GM23338 (cell line): ENCODE data around the gene COPE. TPM values are rescaled to one million over a fixed set of nuclear protein-coding genes. Genes with fewer than 3 reads are reported as not detected.
A peak's percentile ranks its signal among the peaks of the same experiment; 100 is the strongest.

Experiments used
- ATAC-seq: fragments of 200-7000 bp; cut with Tn5 transposase; 3 replicates; pipeline ENCODE4 v1.9.1; 2020
- DNase-seq: peaks from one replicate; pipeline ENCODE4 v3.0.0-alpha.2; 2015; ENCODE audit warnings: low spot score
- H2AFZ ChIP-seq: fragments of 200-600 bp; sonication (generic); 2 replicates; pipeline ENCODE4 v1.8.0; 2016; ENCODE audit warnings: antibody characterized with exemption, mild to moderate bottlenecking, moderate library complexity
- H3F3A ChIP-seq: fragments of 200-600 bp; sonication (generic); replicated peaks from 2 replicates; pipeline ENCODE4 v1.8.0; 2017; ENCODE audit warnings: antibody characterized with exemption, mixed run types, low read depth
- H3K27ac ChIP-seq: fragments of 200-600 bp; sonication (generic); 2 replicates; pipeline ENCODE4 v1.6.1; 2016; ENCODE audit warnings: low read depth
- H3K27me3 ChIP-seq: fragments of 200-600 bp; sonication (generic); 2 replicates; pipeline ENCODE4 v1.8.0; 2016; ENCODE audit warnings: mild to moderate bottlenecking, mixed run types, moderate library complexity; ENCODE audit not compliant: insufficient read depth
- H3K36me3 ChIP-seq: fragments of 200-600 bp; sonication (generic); 2 replicates; pipeline ENCODE4 v1.8.0; 2016; ENCODE audit warnings: mild to moderate bottlenecking; ENCODE audit not compliant: insufficient read depth
- H3K4me1 ChIP-seq: fragments of 200-600 bp; sonication (generic); 2 replicates; pipeline ENCODE4 v1.8.0; 2016; ENCODE audit warnings: mild to moderate bottlenecking, moderate library complexity; ENCODE audit not compliant: insufficient read depth
- H3K4me2 ChIP-seq: fragments of 200-600 bp; sonication (generic); 2 replicates; pipeline ENCODE4 v1.7.1; 2017; ENCODE audit warnings: mixed run types
- H3K4me3 ChIP-seq: fragments of 200-600 bp; sonication (generic); 2 replicates; pipeline ENCODE4 v1.6.1; 2016; ENCODE audit warnings: mixed run types
- H3K79me2 ChIP-seq: fragments of 200-600 bp; sonication (generic); replicated peaks from 2 replicates; pipeline ENCODE4 v1.8.0; 2017; ENCODE audit warnings: mild to moderate bottlenecking; ENCODE audit not compliant: insufficient read depth
- H3K9me2 ChIP-seq: fragments of 200-600 bp; sonication (generic); 2 replicates; pipeline ENCODE4 v1.8.0; 2017; ENCODE audit not compliant: insufficient read depth
- H4K20me1 ChIP-seq: fragments of 200-600 bp; sonication (generic); replicated peaks from 2 replicates; pipeline ENCODE4 v1.8.0; 2017; ENCODE audit warnings: mild to moderate bottlenecking; ENCODE audit not compliant: insufficient read depth
- H3K27ac Mint-ChIP-seq: 2 replicates; pipeline ENCODE4 v1.8.0; 2020; ENCODE audit warnings: inconsistent platforms, mild to moderate bottlenecking, moderate library complexity, mixed read lengths
- H3K27me3 Mint-ChIP-seq: 3 replicates; pipeline ENCODE4 v1.8.0; 2022; ENCODE audit warnings: low read depth, mild to moderate bottlenecking, moderate library complexity, mixed read lengths, inconsistent platforms; ENCODE audit not compliant: insufficient read depth, poor library complexity
- H3K36me3 Mint-ChIP-seq: 3 replicates; pipeline ENCODE4 v1.8.0; 2021; ENCODE audit warnings: low read depth, mild to moderate bottlenecking, inconsistent platforms, moderate library complexity, mixed read lengths
- H3K4me1 Mint-ChIP-seq: 3 replicates; pipeline ENCODE4 v1.8.0; 2020; ENCODE audit warnings: mild to moderate bottlenecking, inconsistent platforms, mixed read lengths
- H3K4me3 Mint-ChIP-seq: 3 replicates; pipeline ENCODE4 v1.8.0; 2021; ENCODE audit warnings: moderate library complexity, mild to moderate bottlenecking, inconsistent platforms, mixed read lengths
- H3K9me3 Mint-ChIP-seq: 3 replicates; pipeline ENCODE4 v1.8.0; 2020; ENCODE audit warnings: moderate library complexity, mild to moderate bottlenecking, inconsistent platforms, mixed read lengths
- CREB1 ChIP-seq: fragments of 250-450 bp; sonication (Bioruptor Pico); IDR thresholded peaks from 2 replicates; pipeline ENCODE4 v1.5.0; 2020; ENCODE audit warnings: low read depth, mild to moderate bottlenecking, moderate library complexity
- JUNB ChIP-seq: IDR thresholded peaks from one replicate; pipeline ENCODE4 v1.6.1; 2016; ENCODE audit warnings: antibody characterized with exemption; ENCODE audit not compliant: unreplicated experiment
- NANOG ChIP-seq: IDR thresholded peaks from 2 replicates; pipeline ENCODE4 v1.6.1; 2016; ENCODE audit warnings: antibody characterized with exemption, borderline replicate concordance
- POLR2AphosphoS5 ChIP-seq: IDR thresholded peaks from 2 replicates; pipeline ENCODE4 v1.6.1; 2016; ENCODE audit warnings: antibody characterized with exemption, low read depth
- STAT1 ChIP-seq: IDR thresholded peaks from one replicate; pipeline ENCODE4 v1.6.1; 2016; ENCODE audit warnings: antibody characterized with exemption; ENCODE audit not compliant: unreplicated experiment
- ZNF114 ChIP-seq: fragments of 250-450 bp; sonication (Bioruptor Pico); IDR thresholded peaks from 2 replicates; pipeline ENCODE4 v1.5.0; 2020; ENCODE audit warnings: mild to moderate bottlenecking, moderate library complexity
- ZNF331 ChIP-seq: fragments of 250-450 bp; sonication (Bioruptor Pico); IDR thresholded peaks from 2 replicates; pipeline ENCODE4 v1.5.0; 2020; ENCODE audit warnings: low read depth, mild to moderate bottlenecking, moderate library complexity
- polyA plus RNA-seq: library from polyadenylated mRNA; unstranded; fragments of >200 nt; fragmentation: Nextera tagmentation; extraction: Ambion mirVana; gene quantifications from 2 replicates; pipeline ENCODE4 v1.2.1, GENCODE V29; 2016
- total RNA-seq: library from RNA; depleted of rRNA; stranded (reverse); fragments of >200 nt; shearing (Covaris generic); gene quantifications from 2 replicates; pipeline ENCODE4 v1.2.3, GENCODE V29; 2014
- TF ChIP-seq, protein P1 (sequence below): fragments of 250-450 bp; sonication (Bioruptor Pico); IDR thresholded peaks from 2 replicates; pipeline ENCODE4 v1.5.0; 2020; ENCODE audit warnings: mild to moderate bottlenecking, moderate library complexity
- TF ChIP-seq, protein P2 (sequence below), 2 experiments: fragments of 200-600 bp in 1 of 2; sonication (generic) in 1 of 2; conservative IDR thresholded peaks; 2 replicates each; pipeline versions ENCODE4 v1.5.1 to v1.6.1; 2016 to 2017; ENCODE audit warnings: antibody characterized with exemption in 2 of 2, low read depth in 2 of 2, mild to moderate bottlenecking in 2 of 2, moderate library complexity in 1 of 2
- TF ChIP-seq, protein P3 (sequence below): IDR thresholded peaks from one replicate; pipeline ENCODE4 v1.6.1; 2018; ENCODE audit warnings: antibody characterized with exemption; ENCODE audit not compliant: unreplicated experiment
- TF ChIP-seq, protein P4 (sequence below): IDR thresholded peaks from 2 replicates; pipeline ENCODE4 v1.6.1; 2016; ENCODE audit warnings: antibody characterized with exemption

COPE gene
- total and polyA plus RNA-seq, 2 experiments from 2014 or later = 263 TPM

DNA sequence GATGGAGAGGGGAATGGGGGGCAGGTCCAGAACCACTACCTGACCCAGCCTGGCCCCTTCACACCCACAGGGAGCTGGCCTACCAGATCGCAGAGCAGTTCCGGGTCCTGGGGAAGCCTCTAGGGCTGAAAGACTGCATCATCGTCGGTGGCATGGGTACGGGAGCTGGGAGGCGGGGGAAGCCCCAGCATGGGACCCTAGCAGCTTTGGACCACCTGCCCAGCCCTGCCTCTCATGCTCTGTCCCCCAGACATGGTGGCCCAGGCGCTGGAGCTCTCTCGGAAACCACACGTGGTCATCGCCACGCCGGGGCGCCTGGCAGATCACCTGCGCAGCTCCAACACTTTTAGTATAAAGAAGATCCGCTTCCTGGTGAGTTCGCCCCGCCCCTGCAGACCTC is 2.4 kb upstream of the COPE start:
- Histone ChIP-seq H3K4me3 (no peak overlapping the region), H3K36me3 (no peaks in the 10 kb centered on the region; the same call in 1 of the 2 replicates), H3F3A (0 out of 2 replicates have a peak, but pooled peaks cover 3% of the 10 kb centered on the region), H3K27me3 (no peaks in the 10 kb centered on the region), H3K79me2 (peaks cover 37% of the 10 kb centered on the region), H3K9me2 (no peaks in the 10 kb centered on the region), H4K20me1 (peaks cover 3% of the 10 kb centered on the region; the same call in 1 of the 2 replicates), H3K4me2 (no peak overlapping the region), H2AFZ (no peak overlapping the region), H3K4me1 (0 out of 2 replicates have a peak, but pooled peaks cover 9% of the 10 kb centered on the region), H3K27ac (no peak overlapping the region)
- peaks cover 9% of the 10 kb centered on the region for H3K4me1 Mint-ChIP-seq
- H3K27me3 Mint-ChIP-seq = peaks cover 12% of the 10 kb centered on the region
- no peak overlapping the region for H3K27ac Mint-ChIP-seq
- H3K4me3 Mint-ChIP-seq = peak overlapping the region; percentile 93; the same call in 2 of the 3 replicates
- no peaks in the 10 kb centered on the region; the same call in 2 of the 3 replicates for H3K9me3 Mint-ChIP-seq
- DNase-seq = no peak
- ATAC-seq = no peak
- no peak for TF ChIP-seq POLR2AphosphoS5
- no peak for TF ChIP-seq STAT1
- TF ChIP-seq, protein P1, sequence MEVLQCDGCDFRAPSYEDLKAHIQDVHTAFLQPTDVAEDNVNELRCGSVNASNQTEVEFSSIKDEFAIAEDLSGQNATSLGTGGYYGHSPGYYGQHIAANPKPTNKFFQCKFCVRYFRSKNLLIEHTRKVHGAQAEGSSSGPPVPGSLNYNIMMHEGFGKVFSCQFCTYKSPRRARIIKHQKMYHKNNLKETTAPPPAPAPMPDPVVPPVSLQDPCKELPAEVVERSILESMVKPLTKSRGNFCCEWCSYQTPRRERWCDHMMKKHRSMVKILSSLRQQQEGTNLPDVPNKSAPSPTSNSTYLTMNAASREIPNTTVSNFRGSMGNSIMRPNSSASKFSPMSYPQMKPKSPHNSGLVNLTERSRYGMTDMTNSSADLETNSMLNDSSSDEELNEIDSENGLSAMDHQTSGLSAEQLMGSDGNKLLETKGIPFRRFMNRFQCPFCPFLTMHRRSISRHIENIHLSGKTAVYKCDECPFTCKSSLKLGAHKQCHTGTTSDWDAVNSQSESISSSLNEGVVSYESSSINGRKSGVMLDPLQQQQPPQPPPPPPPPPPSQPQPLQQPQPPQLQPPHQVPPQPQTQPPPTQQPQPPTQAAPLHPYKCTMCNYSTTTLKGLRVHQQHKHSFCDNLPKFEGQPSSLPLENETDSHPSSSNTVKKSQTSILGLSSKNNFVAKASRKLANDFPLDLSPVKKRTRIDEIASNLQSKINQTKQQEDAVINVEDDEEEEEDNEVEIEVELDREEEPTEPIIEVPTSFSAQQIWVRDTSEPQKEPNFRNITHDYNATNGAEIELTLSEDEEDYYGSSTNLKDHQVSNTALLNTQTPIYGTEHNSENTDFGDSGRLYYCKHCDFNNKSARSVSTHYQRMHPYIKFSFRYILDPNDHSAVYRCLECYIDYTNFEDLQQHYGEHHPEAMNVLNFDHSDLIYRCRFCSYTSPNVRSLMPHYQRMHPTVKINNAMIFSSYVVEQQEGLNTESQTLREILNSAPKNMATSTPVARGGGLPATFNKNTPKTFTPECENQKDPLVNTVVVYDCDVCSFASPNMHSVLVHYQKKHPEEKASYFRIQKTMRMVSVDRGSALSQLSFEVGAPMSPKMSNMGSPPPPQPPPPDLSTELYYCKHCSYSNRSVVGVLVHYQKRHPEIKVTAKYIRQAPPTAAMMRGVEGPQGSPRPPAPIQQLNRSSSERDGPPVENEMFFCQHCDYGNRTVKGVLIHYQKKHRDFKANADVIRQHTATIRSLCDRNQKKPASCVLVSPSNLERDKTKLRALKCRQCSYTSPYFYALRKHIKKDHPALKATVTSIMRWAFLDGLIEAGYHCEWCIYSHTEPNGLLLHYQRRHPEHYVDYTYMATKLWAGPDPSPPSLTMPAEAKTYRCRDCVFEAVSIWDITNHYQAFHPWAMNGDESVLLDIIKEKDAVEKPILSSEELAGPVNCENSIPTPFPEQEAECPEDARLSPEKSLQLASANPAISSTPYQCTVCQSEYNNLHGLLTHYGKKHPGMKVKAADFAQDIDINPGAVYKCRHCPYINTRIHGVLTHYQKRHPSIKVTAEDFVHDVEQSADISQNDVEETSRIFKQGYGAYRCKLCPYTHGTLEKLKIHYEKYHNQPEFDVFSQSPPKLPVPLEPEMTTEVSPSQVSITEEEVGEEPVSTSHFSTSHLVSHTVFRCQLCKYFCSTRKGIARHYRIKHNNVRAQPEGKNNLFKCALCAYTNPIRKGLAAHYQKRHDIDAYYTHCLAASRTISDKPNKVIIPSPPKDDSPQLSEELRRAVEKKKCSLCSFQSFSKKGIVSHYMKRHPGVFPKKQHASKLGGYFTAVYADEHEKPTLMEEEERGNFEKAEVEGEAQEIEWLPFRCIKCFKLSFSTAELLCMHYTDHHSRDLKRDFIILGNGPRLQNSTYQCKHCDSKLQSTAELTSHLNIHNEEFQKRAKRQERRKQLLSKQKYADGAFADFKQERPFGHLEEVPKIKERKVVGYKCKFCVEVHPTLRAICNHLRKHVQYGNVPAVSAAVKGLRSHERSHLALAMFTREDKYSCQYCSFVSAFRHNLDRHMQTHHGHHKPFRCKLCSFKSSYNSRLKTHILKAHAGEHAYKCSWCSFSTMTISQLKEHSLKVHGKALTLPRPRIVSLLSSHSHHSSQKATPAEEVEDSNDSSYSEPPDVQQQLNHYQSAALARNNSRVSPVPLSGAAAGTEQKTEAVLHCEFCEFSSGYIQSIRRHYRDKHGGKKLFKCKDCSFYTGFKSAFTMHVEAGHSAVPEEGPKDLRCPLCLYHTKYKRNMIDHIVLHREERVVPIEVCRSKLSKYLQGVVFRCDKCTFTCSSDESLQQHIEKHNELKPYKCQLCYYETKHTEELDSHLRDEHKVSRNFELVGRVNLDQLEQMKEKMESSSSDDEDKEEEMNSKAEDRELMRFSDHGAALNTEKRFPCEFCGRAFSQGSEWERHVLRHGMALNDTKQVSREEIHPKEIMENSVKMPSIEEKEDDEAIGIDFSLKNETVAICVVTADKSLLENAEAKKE (CRISPR knock-in tag) = no peak
- TF ChIP-seq ZNF114 (CRISPR knock-in tag) = no peak
- TF ChIP-seq, protein P2, sequence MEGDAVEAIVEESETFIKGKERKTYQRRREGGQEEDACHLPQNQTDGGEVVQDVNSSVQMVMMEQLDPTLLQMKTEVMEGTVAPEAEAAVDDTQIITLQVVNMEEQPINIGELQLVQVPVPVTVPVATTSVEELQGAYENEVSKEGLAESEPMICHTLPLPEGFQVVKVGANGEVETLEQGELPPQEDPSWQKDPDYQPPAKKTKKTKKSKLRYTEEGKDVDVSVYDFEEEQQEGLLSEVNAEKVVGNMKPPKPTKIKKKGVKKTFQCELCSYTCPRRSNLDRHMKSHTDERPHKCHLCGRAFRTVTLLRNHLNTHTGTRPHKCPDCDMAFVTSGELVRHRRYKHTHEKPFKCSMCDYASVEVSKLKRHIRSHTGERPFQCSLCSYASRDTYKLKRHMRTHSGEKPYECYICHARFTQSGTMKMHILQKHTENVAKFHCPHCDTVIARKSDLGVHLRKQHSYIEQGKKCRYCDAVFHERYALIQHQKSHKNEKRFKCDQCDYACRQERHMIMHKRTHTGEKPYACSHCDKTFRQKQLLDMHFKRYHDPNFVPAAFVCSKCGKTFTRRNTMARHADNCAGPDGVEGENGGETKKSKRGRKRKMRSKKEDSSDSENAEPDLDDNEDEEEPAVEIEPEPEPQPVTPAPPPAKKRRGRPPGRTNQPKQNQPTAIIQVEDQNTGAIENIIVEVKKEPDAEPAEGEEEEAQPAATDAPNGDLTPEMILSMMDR (conservative IDR thresholded peaks at IDR 0.05; ENCODE audit: low read depth in 2 of 2) = no peak
- no peak for TF ChIP-seq JUNB
- TF ChIP-seq ZNF331 = no peak
- TF ChIP-seq, protein P3, sequence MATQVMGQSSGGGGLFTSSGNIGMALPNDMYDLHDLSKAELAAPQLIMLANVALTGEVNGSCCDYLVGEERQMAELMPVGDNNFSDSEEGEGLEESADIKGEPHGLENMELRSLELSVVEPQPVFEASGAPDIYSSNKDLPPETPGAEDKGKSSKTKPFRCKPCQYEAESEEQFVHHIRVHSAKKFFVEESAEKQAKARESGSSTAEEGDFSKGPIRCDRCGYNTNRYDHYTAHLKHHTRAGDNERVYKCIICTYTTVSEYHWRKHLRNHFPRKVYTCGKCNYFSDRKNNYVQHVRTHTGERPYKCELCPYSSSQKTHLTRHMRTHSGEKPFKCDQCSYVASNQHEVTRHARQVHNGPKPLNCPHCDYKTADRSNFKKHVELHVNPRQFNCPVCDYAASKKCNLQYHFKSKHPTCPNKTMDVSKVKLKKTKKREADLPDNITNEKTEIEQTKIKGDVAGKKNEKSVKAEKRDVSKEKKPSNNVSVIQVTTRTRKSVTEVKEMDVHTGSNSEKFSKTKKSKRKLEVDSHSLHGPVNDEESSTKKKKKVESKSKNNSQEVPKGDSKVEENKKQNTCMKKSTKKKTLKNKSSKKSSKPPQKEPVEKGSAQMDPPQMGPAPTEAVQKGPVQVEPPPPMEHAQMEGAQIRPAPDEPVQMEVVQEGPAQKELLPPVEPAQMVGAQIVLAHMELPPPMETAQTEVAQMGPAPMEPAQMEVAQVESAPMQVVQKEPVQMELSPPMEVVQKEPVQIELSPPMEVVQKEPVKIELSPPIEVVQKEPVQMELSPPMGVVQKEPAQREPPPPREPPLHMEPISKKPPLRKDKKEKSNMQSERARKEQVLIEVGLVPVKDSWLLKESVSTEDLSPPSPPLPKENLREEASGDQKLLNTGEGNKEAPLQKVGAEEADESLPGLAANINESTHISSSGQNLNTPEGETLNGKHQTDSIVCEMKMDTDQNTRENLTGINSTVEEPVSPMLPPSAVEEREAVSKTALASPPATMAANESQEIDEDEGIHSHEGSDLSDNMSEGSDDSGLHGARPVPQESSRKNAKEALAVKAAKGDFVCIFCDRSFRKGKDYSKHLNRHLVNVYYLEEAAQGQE = no peak
- no peak for TF ChIP-seq CREB1
- TF ChIP-seq, protein P4, sequence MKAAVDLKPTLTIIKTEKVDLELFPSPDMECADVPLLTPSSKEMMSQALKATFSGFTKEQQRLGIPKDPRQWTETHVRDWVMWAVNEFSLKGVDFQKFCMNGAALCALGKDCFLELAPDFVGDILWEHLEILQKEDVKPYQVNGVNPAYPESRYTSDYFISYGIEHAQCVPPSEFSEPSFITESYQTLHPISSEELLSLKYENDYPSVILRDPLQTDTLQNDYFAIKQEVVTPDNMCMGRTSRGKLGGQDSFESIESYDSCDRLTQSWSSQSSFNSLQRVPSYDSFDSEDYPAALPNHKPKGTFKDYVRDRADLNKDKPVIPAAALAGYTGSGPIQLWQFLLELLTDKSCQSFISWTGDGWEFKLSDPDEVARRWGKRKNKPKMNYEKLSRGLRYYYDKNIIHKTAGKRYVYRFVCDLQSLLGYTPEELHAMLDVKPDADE = no peak
- no peak for TF ChIP-seq NANOG
- H3K36me3 Mint-ChIP-seq = peaks cover 57% of the 10 kb centered on the region
